Vagina (tissue), 2 donors: ENCODE data around the gene SLC22A2. TPM values are rescaled to one million over a fixed set of nuclear protein-coding genes. Genes with fewer than 3 reads are reported as not detected.

Experiments
- DNase-seq, 2 donors: peaks; one replicate each; pipeline ENCODE4 v3.0.0-alpha.2; 2017; ENCODE audit errors: extremely low spot score in 2 of 2
- H3K27ac ChIP-seq: fragments of 200-600 bp; sonication (generic); one replicate; pipeline ENCODE4 v1.5.1; 2019
- H3K27me3 ChIP-seq: fragments of 200-600 bp; sonication (generic); one replicate; pipeline ENCODE4 v1.5.1; 2019
- H3K36me3 ChIP-seq, 2 donors: fragments of 200-600 bp; sonication (generic); one replicate each; pipeline ENCODE4 v1.5.1; 2017 to 2019
- H3K4me1 ChIP-seq: fragments of 200-600 bp; sonication (generic); one replicate; pipeline ENCODE4 v1.5.1; 2019
- H3K4me3 ChIP-seq, 2 donors: fragments of 200-600 bp; sonication (generic); 1 replicate in 1 of 2; 2 replicates in 1 of 2; pipeline ENCODE4 v1.5.1; 2016 to 2019
- H3K9me3 ChIP-seq: fragments of 200-600 bp; sonication (generic); one replicate; pipeline ENCODE4 v1.5.1; 2019
- CTCF ChIP-seq, 3 experiments: fragments of 450-650 bp in 2 of 3; fragments of 200-600 bp in 1 of 3; sonication (generic) in 1 of 3; IDR thresholded peaks; one replicate each; pipeline ENCODE4 v1.5.1; 2017 to 2019; ENCODE audit warnings: antibody characterized with exemption in 3 of 3, mild to moderate bottlenecking in 2 of 3, moderate library complexity in 2 of 3
- POLR2A ChIP-seq, 2 donors: fragments of 450-650 bp; IDR thresholded peaks; one replicate each; pipeline ENCODE4 v1.6.1; 2017; ENCODE audit warnings: antibody characterized with exemption in 2 of 2, mild to moderate bottlenecking in 2 of 2, moderate library complexity in 2 of 2
- POLR2AphosphoS5 ChIP-seq, 2 donors: sonication (generic); formaldehyde crosslinking; IDR thresholded peaks; one replicate each; pipeline ENCODE4 v1.9.0; 2017; ENCODE audit warnings: antibody characterized with exemption in 2 of 2, mild to moderate bottlenecking in 2 of 2, low read depth in 1 of 2; ENCODE audit not compliant: insufficient read depth in 1 of 2
- intact Hi-C: fragments of 100-400 bp; cut with DNase I; formaldehyde crosslinking; loops from one replicate; pipeline ENCODE4 v1.15.1; 2023
- total RNA-seq: library from RNA; depleted of rRNA; stranded (reverse); fragments of >200 nt; gene quantifications from one replicate; pipeline ENCODE4 v1.2.3, GENCODE V29; 2016

Gene SLC22A2
- total RNA-seq, 1 donor from 2014 or later, result not detected

DNA sequence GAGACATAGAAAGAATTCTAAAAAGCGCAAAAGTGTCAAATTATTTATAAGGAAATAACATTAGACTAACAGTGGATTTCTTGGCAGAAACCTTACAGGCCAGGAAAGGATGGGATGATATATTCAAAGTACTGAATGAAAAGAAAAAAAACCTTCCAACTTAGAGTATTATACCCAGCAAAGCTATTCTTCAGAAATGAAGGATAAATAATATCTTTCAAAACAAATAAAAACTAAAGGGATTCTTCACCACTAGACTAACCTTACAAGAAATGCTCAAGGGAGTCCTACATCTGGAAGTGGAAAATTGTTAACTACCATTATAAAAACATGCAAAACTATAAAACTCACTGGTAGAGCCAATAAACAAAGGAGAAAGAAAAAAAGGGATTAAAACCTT lies 65.8 kb downstream of the SLC22A2 start:
- no peaks in the 10 kb centered on the region for H3K36me3 ChIP-seq
- H3K9me3 ChIP-seq, result peaks cover 5% of the 10 kb centered on the region
- no peaks in the 10 kb centered on the region for H3K27me3 ChIP-seq
- H3K4me1 ChIP-seq, result no peaks in the 10 kb centered on the region
- H3K4me3 ChIP-seq, result no peak overlapping the region
- H3K27ac ChIP-seq, result no peak overlapping the region
- TF ChIP-seq POLR2AphosphoS5 (IDR thresholded peaks at IDR 0.05; ENCODE audit: insufficient read depth in 1 of 2, low read depth in 1 of 2) (no peak), POLR2A (IDR thresholded peaks at IDR 0.05) (no peak), CTCF (IDR thresholded peaks at IDR 0.05) (no peak)
- intact Hi-C loops, result no loop called here
- no peak for DNase-seq

DNA sequence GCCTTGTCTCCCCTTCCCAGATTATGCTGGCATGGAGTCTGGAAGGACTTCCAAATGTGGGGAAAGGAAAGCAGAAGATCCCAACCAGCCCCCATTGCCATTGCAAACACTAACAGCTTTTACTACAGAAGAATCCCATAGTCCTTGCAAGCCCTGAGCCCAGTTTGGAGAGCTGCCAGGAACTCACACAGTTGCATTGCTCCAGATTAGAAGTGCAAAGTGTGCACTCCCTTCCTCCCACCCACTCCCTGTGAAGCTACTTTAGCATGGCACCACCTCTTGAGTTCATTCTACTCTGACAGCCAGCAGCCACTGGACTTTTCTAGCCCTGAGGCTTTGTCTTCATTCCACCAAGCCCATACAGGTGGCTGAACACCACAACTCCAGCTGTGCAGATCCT lies 67.6 kb downstream of the SLC22A2 start:
- no peaks in the 10 kb centered on the region for H3K36me3 ChIP-seq
- peaks cover 5% of the 10 kb centered on the region for H3K9me3 ChIP-seq
- H3K4me1 ChIP-seq, result no peaks in the 10 kb centered on the region
- TF ChIP-seq POLR2AphosphoS5 (IDR thresholded peaks at IDR 0.05; ENCODE audit: insufficient read depth in 1 of 2, low read depth in 1 of 2) (no peak), POLR2A (IDR thresholded peaks at IDR 0.05) (no peak), CTCF (IDR thresholded peaks at IDR 0.05) (no peak)
- no peak overlapping the region for H3K4me3 ChIP-seq
- DNase-seq, result no peak
- intact Hi-C loops, result no loop called here
- H3K27me3 ChIP-seq, result no peaks in the 10 kb centered on the region
- H3K27ac ChIP-seq, result no peak overlapping the region

DNA sequence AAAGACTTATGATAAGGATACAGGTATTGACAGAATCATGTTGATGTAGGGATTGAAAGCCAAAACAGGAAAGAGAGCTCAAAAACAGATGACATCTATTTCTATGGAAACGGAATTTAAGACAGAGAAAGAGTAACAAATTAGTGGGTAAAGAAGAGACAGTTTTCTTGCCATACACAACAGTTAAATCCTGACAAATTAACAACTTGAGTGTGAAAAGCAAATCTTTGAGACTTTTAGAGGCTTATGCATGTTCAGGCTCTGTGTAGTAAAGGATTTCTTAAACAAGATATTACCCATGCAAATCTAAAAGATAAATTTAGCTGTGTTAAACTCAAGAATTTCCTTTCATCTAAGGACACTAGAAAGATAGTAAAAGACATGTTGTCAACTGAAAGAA lies 68.5 kb downstream of the SLC22A2 start:
- H3K27me3 ChIP-seq, result no peaks in the 10 kb centered on the region

DNA sequence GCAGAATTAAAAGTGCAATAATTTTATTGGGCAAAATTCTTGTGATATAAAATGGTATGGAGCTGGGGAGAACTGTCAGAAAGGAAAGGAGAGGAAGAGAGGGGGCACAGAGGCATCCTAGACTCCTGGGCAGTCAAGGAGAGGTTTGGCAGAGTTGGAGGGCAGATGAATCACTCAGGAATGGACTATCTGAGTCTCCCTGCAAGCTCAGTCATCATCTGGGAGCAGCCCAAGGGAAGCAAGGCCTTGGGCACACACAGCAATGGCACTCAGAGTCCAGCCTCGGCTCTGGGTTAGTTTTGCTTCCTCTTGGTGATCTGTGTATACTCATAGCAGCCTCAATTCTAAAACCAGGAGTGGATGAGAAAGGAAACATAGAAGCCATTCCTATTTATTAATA lies 69.8 kb downstream of the SLC22A2 start:
- intact Hi-C loops, result no loop called here
- DNase-seq, result no peak
- no peaks in the 10 kb centered on the region for H3K4me1 ChIP-seq
- peaks cover 5% of the 10 kb centered on the region for H3K9me3 ChIP-seq
- H3K4me3 ChIP-seq, result no peak overlapping the region
- no peaks in the 10 kb centered on the region for H3K27me3 ChIP-seq
- no peak for TF ChIP-seq CTCF (IDR thresholded peaks at IDR 0.05)
- no peak for TF ChIP-seq POLR2A (IDR thresholded peaks at IDR 0.05)
- TF ChIP-seq POLR2AphosphoS5 (IDR thresholded peaks at IDR 0.05; ENCODE audit: insufficient read depth in 1 of 2, low read depth in 1 of 2), result no peak
- H3K27ac ChIP-seq, result no peak overlapping the region
- H3K36me3 ChIP-seq, result no peaks in the 10 kb centered on the region

More for the DNA sequence above, 68.5 kb downstream of the SLC22A2 start:
- DNase-seq, result no peak
- Histone ChIP-seq H3K36me3 (no peaks in the 10 kb centered on the region), H3K4me3 (no peak overlapping the region), H3K27ac (no peak overlapping the region), H3K4me1 (no peaks in the 10 kb centered on the region), H3K9me3 (peaks cover 5% of the 10 kb centered on the region)
- no peak for TF ChIP-seq CTCF (IDR thresholded peaks at IDR 0.05)
- no peak for TF ChIP-seq POLR2AphosphoS5 (IDR thresholded peaks at IDR 0.05; ENCODE audit: insufficient read depth in 1 of 2, low read depth in 1 of 2)
- no peak for TF ChIP-seq POLR2A (IDR thresholded peaks at IDR 0.05)
- intact Hi-C loops, result no loop called here

- Histone ChIP-seq H3K36me3 (no peaks in the 10 kb centered on the region), H3K9me3 (no peaks in the 10 kb centered on the region), H3K4me1 (no peaks in the 10 kb centered on the region), H3K27me3 (no peaks in the 10 kb centered on the region), H3K27ac (no peak overlapping the region), H3K4me3 (no peak overlapping the region)
- TF ChIP-seq CTCF (IDR thresholded peaks at IDR 0.05) (no peak), POLR2AphosphoS5 (IDR thresholded peaks at IDR 0.05; ENCODE audit: insufficient read depth in 1 of 2, low read depth in 1 of 2) (no peak), POLR2A (IDR thresholded peaks at IDR 0.05) (no peak)
- DNase-seq, result no peak
- intact Hi-C loops, result no loop called here
Measured at GRCh38 chr6:160180706-160181105, 77.9 kb downstream of the SLC22A2 start.
